Measurements from ENCODE around the gene DTX4. TPM values are rescaled to one million over a fixed set of nuclear protein-coding genes. Genes with fewer than 3 reads are reported as not detected.

DTX4 gene
- total RNA-seq, 1 donor from 2014 or later: 24.2 TPM

- DNase-seq (no peak), ATAC-seq (ENCODE audit: low read depth) (no peak)
- CTCF ChIA-PET: interaction anchor here (0.8 to 2.9 kb wide), 6 partner anchors 10 to 231 kb away, joined by 3 to 17 read pairs (median 4); partner anchors contain the start of genes DTX4 and MPEG1
- H3K4me1 Mint-ChIP-seq: peaks cover 89% of the 10 kb centered on the region
- intact Hi-C loops (cut with micrococcal nuclease): no loop called here
- no peaks in the 10 kb centered on the region for H3K27me3 Mint-ChIP-seq
- peak overlapping the region; percentile 88 for H3K27ac Mint-ChIP-seq
- peaks cover 87% of the 10 kb centered on the region for H3K36me3 Mint-ChIP-seq (ENCODE audit: low read depth)
- no peak for TF ChIP-seq CTCF (IDR thresholded peaks at IDR 0.05)
- no peaks in the 10 kb centered on the region for H3K9me3 Mint-ChIP-seq
- POLR2A ChIA-PET: interaction anchor here (0.6 to 4.1 kb wide), 8 partner anchors 10 to 68 kb away, joined by 3 to 57 read pairs (median 4); partner anchors contain the start of genes DTX4 and MPEG1
- H3K4me3 Mint-ChIP-seq: no peak overlapping the region
Measured at GRCh38 chr11:59198726-59199125, 26.8 kb downstream of the DTX4 start.

DNA sequence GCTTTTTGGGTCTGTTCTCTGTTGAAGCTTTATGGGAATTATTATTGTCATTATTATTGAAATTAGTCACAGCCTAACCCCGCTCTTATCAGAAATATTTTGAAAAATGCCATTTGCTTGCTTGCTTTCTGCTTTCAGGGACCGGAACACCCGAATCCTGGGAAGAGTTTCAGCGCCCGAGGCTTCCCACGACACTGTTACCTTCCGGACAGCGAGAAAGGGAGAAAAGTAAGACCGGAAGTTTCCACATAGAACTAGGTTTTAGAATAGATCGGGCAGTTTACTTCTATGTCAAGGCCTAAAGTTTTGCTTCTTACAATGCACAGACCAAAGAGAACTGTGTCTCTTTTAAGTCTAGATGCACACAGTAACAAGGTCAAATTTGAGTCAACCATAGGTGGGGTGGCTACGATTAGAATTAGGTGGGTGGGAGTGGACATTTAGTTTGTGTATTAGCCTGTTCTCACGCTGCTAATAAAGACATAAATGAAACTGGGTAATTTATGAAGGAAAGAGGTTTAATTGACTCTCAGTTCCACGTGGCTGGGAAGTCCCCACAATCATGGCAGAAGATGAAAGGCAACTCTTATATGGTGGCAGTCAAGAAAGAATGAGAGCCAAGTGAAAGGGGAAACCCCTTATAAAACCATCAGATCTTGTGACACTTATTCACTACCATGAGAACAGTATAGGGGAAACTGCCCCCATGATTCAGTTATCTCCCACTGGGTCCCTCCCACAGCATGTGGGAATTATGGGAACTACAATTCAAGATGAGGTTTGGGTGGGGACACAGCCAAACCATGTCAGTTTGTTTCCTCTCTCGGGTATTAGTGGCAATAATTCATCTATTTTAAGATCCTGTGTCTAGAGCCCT lies 27.9 kb downstream of the DTX4 start:
- ATAC-seq (ENCODE audit: low read depth): peak; percentile 68
- ChIA-PET POLR2A (interaction anchor here (0.8 to 4.1 kb wide), 7 partner anchors 12 to 73 kb away, joined by 3 to 57 read pairs (median 4); partner anchors contain the start of genes DTX4 and MPEG1), CTCF (interaction anchor here (0.5 to 9.7 kb wide), 8 partner anchors 10 to 230 kb away, joined by 3 to 94 read pairs (median 8); partner anchors contain the start of gene DTX4)
- Mint-ChIP-seq H3K27ac (peak overlapping the region; percentile 88), H3K4me1 (peaks cover 97% of the 10 kb centered on the region), H3K27me3 (no peaks in the 10 kb centered on the region), H3K9me3 (no peaks in the 10 kb centered on the region), H3K4me3 (peak overlapping the region; percentile 42), H3K36me3 (ENCODE audit: low read depth) (peaks cover 86% of the 10 kb centered on the region)
- no peak for DNase-seq
- intact Hi-C loops (cut with micrococcal nuclease): loop anchor here (1.0 kb wide), 4 partner anchors 9 to 74 kb away; partner anchors contain the start of gene DTX4
- no peak for TF ChIP-seq CTCF (IDR thresholded peaks at IDR 0.05)

- Mint-ChIP-seq H3K4me1 (peaks cover 100% of the 10 kb centered on the region), H3K9me3 (no peaks in the 10 kb centered on the region), H3K27me3 (no peaks in the 10 kb centered on the region), H3K27ac (peak overlapping the region; percentile 88), H3K4me3 (peak overlapping the region; percentile 42), H3K36me3 (ENCODE audit: low read depth) (peaks cover 85% of the 10 kb centered on the region)
- no peak for TF ChIP-seq CTCF (IDR thresholded peaks at IDR 0.05)
- intact Hi-C loops (cut with micrococcal nuclease): loop anchor here (1.0 kb wide), 4 partner anchors 8 to 73 kb away; partner anchors contain the start of gene DTX4
- ChIA-PET POLR2A (interaction anchor here (0.8 to 4.1 kb wide), 7 partner anchors 11 to 73 kb away, joined by 3 to 57 read pairs (median 4); partner anchors contain the start of genes DTX4 and MPEG1), CTCF (interaction anchor here (1.3 to 9.7 kb wide), 5 partner anchors 9 to 229 kb away, joined by 3 to 94 read pairs (median 4); partner anchors contain the start of gene DTX4)
- ATAC-seq (ENCODE audit: low read depth) (peak; percentile 67), DNase-seq (no peak)
Measured at GRCh38 chr11:59200423-59200746, 28.5 kb downstream of the DTX4 start.

DNA sequence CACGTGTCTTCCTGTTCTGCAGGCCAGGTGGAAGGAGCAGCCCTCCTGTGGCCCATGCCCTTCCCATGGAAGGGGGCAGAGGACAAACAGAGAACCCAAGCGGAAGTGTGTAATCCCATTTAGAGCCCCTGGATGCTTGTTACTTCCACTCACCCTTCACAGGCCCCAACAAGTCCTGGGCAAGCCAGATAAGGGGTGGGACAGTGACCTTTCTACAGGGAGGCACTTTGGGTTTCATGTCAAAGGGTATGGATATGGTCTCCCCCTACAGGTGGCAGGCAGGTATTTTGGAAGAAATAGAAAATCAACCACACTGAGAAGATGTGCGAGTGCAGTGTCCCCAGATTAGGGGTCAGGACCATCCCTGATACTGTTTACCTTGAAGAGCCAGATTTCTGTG lies 29.4 kb downstream of the DTX4 start:
- intact Hi-C loops (cut with micrococcal nuclease): no loop called here
- ChIA-PET CTCF (interaction anchor here (0.7 to 9.7 kb wide), 6 partner anchors 8 to 29 kb away, joined by 3 to 94 read pairs (median 4); partner anchors contain the start of genes DTX4 and MPEG1), POLR2A (interaction anchor here (2.3 to 6.3 kb wide), 3 partner anchors 21 to 29 kb away, joined by 7 to 69 read pairs (median 57); partner anchors contain the start of gene DTX4)
- Mint-ChIP-seq H3K27ac (peak overlapping the region; percentile 88), H3K36me3 (ENCODE audit: low read depth) (peaks cover 84% of the 10 kb centered on the region), H3K4me1 (peaks cover 99% of the 10 kb centered on the region), H3K9me3 (no peaks in the 10 kb centered on the region), H3K27me3 (no peaks in the 10 kb centered on the region), H3K4me3 (no peak overlapping the region)
- ATAC-seq (ENCODE audit: low read depth) (no peak), DNase-seq (no peak)
- no peak for TF ChIP-seq CTCF (IDR thresholded peaks at IDR 0.05)
